Activated effector memory CD4-positive, alpha-beta T cell treated with Interleukin-2 at 50 U/mL for 16 hours (primary cell): ENCODE data around the gene FXYD1.
"Not testable (repeated sequence)": the region's sequence is repeated elsewhere in the genome, so short reads cannot be mapped to it uniquely, and the experiment has no call there.

Experiments
- DNase-seq: peaks from one replicate; pipeline ENCODE4 v3.0.0-alpha.2; 2020

FXYD1 gene

GRCh38 chr19:35144259-35144599, 5.6 kb downstream of the FXYD1 start:
- no peak for DNase-seq

DNA sequence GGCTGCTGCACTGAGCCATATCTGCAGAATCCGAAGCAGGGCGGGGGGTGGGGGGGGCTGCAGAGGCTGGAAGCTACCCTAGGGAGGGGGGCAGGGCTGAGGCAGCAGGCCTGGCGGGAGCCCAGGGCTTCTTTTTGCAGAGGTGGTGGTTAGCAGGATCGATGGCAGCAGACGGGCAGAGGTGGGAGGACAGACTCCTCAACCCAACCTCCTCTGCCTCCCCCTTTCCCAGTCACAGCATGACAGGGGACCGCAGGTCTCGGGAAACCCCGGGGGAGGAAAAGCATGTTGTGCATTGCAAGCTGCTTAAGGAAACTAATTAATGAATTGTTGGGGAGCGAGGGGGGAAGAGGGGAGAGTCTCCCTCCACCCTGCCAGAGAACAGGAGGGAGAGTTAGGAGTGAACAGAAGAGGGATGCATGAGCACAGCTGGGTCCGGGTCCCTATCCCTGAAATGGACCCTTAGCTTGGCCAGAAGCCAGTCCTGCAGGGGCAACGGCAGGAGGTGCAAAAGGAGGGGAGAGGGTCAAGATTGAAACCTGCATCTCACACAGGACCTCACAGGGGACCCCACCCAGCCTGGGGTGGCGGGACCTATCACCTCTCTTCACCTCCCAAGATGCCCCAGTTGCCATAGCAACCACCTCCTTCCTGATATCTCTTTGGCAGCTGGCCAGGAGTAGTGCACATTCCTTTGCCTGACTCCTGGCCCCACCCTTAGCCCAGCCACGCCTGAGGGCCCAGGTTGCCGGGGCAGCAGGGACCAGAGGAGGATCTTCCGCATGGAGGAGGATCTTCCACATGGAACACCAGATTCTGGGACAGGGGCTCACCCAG, 6.2 kb downstream of the FXYD1 start:
- DNase-seq: no peak

- DNase-seq: no peak
These were observed 8.3 kb downstream of the FXYD1 start for GRCh38 chr19:35146746-35147459.

DNA sequence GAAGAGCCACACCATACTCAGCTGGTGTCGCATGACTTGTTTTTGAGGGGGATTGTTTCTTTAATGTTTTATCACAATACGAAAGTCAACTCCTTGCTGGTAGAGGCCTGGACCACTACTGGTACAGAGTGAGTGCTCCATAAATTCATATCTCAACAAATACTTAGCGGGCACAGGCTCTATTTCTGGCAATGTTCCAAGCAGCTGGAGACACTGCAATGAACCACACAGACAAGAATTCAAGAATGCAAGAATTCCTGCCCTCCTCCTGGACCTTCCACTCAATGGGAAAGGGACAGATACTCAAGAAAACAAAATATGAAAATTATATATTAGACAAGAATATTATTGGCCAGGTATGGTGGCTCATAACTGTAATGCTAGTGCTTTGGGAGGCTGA, 10.8 kb downstream of the FXYD1 start:
- DNase-seq: no peak

- no peak for DNase-seq
These were observed 11.8 kb downstream of the FXYD1 start for GRCh38 chr19:35150445-35150844.

DNA sequence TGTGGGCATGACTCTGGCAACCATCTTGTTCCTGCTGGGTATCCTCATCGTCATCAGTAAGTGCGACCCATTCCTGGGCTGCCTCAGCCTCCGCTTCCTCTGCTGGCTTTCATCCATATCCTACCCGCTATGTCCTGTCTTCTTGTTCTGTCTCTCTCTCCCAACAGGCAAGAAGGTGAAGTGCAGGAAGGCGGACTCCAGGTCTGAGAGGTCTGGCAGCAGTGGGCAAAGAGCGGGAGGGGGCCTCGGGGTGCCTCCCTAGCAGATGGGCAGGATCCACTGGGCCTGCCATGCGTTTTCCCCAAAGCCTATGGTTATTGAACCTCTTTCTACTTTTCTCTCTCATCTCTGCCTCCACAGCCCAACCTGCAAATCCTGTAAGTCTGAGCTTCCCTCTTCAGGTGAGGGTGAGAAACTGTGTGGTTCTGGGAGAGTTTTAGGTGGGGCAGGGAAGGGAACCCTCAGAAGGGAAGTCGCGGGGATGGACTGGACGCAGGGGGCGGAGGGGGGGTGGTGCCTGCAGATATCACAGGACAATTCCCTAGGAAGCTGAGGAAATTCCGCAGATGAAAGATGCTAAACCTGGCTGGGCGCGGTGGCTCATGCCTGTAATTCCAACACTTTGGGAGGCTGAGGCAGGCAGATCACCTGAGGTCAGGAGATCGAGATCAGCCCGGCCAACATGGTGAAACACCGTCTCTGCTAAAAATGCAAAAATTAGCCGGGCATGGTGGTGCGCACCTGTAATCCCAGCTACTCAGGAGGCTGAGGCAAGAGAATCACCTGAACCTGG, 12.8 kb downstream of the FXYD1 start:
- no peak for DNase-seq

GRCh38 chr19:35153129-35153522, 14.5 kb downstream of the FXYD1 start:
- not testable (repeated sequence) for DNase-seq

- DNase-seq: peak; percentile 65
These were observed 15.3 kb downstream of the FXYD1 start for GRCh38 chr19:35153701-35154524.

DNA sequence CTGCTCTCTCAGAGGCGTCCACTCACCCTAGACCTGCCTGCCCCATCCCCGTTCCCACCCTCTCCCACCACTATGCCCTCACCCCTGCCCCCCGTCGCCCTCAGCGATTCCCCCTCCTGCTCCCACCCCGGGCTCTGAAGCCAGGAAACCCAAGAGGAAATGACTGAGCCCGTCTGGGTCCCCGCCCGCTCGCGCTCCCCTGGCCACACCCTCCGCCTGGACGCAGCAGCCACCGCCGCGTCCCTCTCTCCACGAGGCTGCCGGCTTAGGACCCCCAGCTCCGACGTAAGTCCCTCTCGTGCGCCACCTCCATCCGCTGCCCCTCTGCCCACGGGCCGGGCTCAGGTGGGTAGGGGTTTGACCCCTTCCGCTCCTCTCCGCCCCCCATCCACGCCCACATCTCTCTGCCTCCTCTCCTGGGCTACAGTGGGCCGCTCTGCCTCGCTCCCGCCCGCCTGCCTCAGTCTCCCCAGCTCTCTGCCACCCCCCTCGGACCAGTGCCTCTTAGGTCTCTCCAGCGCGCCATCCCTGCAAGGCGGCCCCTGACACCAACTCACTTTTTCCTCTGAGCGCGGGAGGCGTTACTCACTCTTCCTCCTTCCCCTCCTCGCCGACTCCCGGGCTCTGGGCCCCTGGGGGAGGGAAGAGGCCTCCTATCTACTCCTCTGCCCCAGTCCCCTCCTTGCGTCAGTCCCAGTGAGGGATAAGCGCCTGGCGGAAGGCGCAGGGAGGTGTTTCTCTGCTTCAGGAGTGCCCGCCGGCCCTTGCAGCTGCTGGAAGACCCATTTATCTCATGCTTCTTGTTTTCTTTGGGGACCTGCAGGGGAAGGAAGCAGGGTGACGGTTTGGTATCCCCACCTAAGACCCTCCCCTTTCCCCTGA, 16.1 kb downstream of the FXYD1 start, which contains the start of gene FXYD5:
TSS of gene FXYD5 (plus strand) at position 211 of the 882 bp plus-strand sequence. CDS start 816 bp downstream, outside the sequence.
- DNase-seq: peak; percentile 63

DNA sequence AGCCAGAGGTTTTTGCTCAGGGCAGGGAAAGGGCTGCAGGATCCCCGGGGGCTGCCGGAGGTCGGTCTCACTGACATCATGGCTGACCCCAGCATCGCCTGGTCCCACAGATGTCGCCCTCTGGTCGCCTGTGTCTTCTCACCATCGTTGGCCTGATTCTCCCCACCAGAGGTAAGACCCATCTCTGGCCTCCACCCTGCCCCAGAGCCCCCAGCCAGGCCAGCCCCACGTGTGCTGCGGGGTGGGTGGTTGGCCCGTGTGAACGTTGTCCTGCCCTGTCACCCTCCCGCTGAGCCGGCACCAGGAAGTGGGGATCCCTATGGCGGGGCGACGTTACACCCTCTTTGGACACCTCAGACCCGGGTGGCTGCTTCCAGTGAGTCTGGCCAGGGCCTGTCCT, 16.8 kb downstream of the FXYD1 start:
- no peak for DNase-seq

- DNase-seq: no peak
These were observed 17.5 kb downstream of the FXYD1 start for GRCh38 chr19:35155981-35156672.

DNA sequence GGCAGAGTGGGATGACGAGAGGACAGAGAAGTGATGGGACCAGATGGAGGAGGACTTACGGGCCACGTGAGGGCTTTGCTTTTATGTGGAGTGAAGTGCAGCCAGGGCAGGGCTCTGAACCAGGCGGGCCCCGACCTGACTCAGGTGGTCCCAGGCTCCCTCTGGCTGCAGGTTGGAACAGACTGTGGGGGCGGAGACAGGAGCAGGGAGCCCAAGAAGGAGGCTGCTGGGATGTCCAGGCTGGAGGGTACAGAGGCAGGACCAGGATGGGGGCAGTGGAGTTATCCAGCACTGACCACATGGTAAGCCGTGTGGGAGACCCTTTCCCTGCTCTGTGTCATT, 18.0 kb downstream of the FXYD1 start:
- no peak for DNase-seq

DNA sequence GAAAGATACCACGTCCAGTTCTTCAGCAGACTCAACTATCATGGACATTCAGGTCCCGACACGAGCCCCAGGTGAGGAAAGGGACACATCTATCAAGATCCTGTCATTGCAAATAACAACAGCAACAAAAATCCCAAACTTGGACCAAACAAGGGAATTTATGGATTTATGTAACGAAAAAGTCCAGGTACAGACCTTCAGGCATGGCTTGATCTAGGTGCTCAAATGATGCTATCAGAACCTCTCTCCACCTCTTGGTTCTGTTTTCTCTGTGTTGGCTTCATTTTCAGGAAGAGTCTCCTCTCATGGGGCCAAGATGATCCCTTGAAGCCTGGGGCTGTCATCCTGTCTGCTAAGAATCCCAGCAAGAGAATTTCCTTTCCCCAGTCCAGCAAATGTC, 18.8 kb downstream of the FXYD1 start:
- no peak for DNase-seq

GRCh38 chr19:35159606-35160005, 21.0 kb downstream of the FXYD1 start:
- DNase-seq: no peak

- DNase-seq: no peak
These were observed 22.2 kb downstream of the FXYD1 start for GRCh38 chr19:35160629-35161433.

- DNase-seq: no peak
These were observed 22.8 kb downstream of the FXYD1 start for GRCh38 chr19:35161434-35161743.

- no peak for DNase-seq
These were observed 24.1 kb downstream of the FXYD1 start for GRCh38 chr19:35162471-35163326.

GRCh38 chr19:35164418-35164817, 25.8 kb downstream of the FXYD1 start:
- no peak for DNase-seq
